ENCODE data around the gene MAD1L1.

DNA sequence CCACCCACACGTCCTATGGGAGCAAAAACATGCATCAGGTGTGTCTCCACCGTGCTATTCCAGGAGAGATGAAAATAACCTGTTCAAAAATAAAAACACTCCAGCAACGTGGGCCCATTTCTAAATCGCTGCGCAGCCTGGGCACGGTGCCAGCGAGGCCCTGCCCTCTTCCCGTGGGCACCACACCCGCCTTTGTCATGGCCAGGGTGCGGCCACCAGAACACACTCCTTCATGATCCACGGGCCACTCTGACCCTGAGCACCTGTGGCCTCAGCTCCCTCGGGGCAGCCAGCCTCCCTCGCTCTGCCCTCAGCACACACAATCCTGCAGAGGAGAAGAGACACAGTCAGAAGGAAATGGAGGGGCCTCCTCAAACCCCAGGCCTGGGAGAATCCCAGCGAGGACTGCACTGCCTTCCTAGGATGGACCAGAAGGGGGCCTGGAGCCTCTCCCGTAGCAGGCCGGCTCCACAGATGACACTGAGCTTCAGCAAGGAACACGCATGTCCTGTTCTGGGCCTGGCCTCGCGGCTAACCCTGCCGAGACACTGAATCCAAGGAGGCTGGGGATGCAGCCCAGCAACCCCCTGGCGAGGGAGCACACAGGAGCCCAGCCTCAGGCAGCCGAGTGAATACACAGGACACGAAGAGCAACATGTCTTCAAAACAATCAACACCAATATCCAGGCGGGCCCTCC is 169.0 kb downstream of the MAD1L1 start:
- no peak for TF ChIP-seq POLR2A (IDR thresholded peaks at IDR 0.05)
- TF ChIP-seq, protein P1, sequence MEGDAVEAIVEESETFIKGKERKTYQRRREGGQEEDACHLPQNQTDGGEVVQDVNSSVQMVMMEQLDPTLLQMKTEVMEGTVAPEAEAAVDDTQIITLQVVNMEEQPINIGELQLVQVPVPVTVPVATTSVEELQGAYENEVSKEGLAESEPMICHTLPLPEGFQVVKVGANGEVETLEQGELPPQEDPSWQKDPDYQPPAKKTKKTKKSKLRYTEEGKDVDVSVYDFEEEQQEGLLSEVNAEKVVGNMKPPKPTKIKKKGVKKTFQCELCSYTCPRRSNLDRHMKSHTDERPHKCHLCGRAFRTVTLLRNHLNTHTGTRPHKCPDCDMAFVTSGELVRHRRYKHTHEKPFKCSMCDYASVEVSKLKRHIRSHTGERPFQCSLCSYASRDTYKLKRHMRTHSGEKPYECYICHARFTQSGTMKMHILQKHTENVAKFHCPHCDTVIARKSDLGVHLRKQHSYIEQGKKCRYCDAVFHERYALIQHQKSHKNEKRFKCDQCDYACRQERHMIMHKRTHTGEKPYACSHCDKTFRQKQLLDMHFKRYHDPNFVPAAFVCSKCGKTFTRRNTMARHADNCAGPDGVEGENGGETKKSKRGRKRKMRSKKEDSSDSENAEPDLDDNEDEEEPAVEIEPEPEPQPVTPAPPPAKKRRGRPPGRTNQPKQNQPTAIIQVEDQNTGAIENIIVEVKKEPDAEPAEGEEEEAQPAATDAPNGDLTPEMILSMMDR (IDR thresholded peaks at IDR 0.05): peak in 7 of 12 donors; percentile 15 to 41 (median 29)
